ENCODE measurements around the gene LOX. TPM values are rescaled to one million over a fixed set of nuclear protein-coding genes. Genes with fewer than 3 reads are reported as not detected.

The LOX gene
- total RNA-seq, 1 experiment from 2014 or later, result 0.12 TPM

DNA sequence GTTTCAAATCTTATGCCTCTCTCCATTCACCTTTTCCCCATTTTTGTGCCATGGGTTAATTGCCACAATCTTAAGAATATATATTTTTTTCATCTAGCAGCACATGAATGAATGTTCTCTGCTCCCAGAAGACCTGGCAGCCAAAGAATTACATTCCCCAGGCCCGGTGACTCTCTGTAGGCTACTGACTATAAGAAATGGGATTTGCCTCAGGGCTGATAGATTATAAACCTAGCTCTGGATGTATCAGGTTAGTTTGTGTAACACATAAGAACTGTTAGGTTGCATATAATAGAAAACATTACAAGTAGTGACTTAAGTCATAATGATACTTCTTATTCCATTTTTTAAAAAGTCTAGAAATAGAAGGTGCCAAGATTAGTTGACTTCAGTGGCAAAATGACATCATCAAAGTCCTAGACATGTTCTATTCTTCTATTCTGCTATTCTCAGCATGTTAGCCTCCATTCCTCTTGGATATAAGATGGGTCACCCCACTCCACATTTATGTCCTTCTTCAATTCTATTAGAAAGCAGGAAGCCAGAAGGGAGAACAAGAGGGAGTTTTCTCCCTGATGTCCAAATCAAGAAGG is 40.4 kb upstream of the LOX start:
- Histone ChIP-seq H3K27me3 (ENCODE audit: insufficient read depth, low read length) (no peaks in the 10 kb centered on the region), H3K36me3 (ENCODE audit: control insufficient read depth in 1 of 2, insufficient read depth in 2 of 2, low read length in 2 of 2) (no peaks in the 10 kb centered on the region), H2AFZ (ENCODE audit: low read depth, low read length, poor library complexity, severe bottlenecking) (no peak overlapping the region), H3K9me2 (ENCODE audit: insufficient read depth) (no peaks in the 10 kb centered on the region), H3K4me1 (ENCODE audit: control insufficient read depth in 1 of 2, insufficient read depth in 2 of 2, low read length in 2 of 2) (peaks cover 0 to 6% of the 10 kb centered on the region in 2 experiments; a peak in 1 of 4 replicates), H3K9ac (ENCODE audit: low read length) (no peak overlapping the region), H4K20me1 (ENCODE audit: insufficient read depth) (no peaks in the 10 kb centered on the region), H3K4me3 (replicated peaks in 1 of 2; ENCODE audit: low read depth in 1 of 2, low read length in 2 of 2) (no peak overlapping the region), H3K9me3 (ENCODE audit: control insufficient read depth in 1 of 2, insufficient read depth in 1 of 2, low read depth in 1 of 2, low read length in 2 of 2) (no peaks in the 10 kb centered on the region), H3K4me2 (ENCODE audit: low read length) (no peak overlapping the region), H3K27ac (ENCODE audit: low read depth, low read length) (no peak overlapping the region), H3K79me2 (ENCODE audit: insufficient read depth, low read length) (no peaks in the 10 kb centered on the region)
- ATAC-seq (no peak), DNase-seq (ENCODE audit: low read depth, low spot score) (no peak)
- TF ChIP-seq, protein P1, sequence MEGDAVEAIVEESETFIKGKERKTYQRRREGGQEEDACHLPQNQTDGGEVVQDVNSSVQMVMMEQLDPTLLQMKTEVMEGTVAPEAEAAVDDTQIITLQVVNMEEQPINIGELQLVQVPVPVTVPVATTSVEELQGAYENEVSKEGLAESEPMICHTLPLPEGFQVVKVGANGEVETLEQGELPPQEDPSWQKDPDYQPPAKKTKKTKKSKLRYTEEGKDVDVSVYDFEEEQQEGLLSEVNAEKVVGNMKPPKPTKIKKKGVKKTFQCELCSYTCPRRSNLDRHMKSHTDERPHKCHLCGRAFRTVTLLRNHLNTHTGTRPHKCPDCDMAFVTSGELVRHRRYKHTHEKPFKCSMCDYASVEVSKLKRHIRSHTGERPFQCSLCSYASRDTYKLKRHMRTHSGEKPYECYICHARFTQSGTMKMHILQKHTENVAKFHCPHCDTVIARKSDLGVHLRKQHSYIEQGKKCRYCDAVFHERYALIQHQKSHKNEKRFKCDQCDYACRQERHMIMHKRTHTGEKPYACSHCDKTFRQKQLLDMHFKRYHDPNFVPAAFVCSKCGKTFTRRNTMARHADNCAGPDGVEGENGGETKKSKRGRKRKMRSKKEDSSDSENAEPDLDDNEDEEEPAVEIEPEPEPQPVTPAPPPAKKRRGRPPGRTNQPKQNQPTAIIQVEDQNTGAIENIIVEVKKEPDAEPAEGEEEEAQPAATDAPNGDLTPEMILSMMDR (IDR thresholded peaks at IDR 0.05 in 2 of 3, conservative IDR thresholded peaks at IDR 0.05 in 1 of 3; ENCODE audit: borderline replicate concordance in 1 of 3, insufficient read depth in 1 of 3, low read depth in 2 of 3, low read length in 2 of 3), result no peak
- TF ChIP-seq, protein P2, sequence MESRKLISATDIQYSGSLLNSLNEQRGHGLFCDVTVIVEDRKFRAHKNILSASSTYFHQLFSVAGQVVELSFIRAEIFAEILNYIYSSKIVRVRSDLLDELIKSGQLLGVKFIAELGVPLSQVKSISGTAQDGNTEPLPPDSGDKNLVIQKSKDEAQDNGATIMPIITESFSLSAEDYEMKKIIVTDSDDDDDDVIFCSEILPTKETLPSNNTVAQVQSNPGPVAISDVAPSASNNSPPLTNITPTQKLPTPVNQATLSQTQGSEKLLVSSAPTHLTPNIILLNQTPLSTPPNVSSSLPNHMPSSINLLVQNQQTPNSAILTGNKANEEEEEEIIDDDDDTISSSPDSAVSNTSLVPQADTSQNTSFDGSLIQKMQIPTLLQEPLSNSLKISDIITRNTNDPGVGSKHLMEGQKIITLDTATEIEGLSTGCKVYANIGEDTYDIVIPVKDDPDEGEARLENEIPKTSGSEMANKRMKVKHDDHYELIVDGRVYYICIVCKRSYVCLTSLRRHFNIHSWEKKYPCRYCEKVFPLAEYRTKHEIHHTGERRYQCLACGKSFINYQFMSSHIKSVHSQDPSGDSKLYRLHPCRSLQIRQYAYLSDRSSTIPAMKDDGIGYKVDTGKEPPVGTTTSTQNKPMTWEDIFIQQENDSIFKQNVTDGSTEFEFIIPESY (IDR thresholded peaks at IDR 0.05; ENCODE audit: extremely low read depth, insufficient replicate concordance, low read length), result no peak
- no peak for TF ChIP-seq SRF (IDR thresholded peaks at IDR 0.05; ENCODE audit: low read depth)
- POLR2A ChIA-PET, result no interaction called here
- RAD21 ChIA-PET (ENCODE audit: low non-redundant PET in 1 of 2, low total read pairs in 2 of 2, uncharacterized antibody in 2 of 2, unreplicated experiment in 2 of 2), result no interaction called here
- intact Hi-C loops (cut with micrococcal nuclease), result no loop called here
- CTCF ChIA-PET, result interaction anchor here (1.2 kb wide), 1 partner anchor 27 kb away, joined by 3 read pairs; no protein-coding TSS in a partner anchor
- no TSS peak for BruUV-seq (replicated peaks)

DNA sequence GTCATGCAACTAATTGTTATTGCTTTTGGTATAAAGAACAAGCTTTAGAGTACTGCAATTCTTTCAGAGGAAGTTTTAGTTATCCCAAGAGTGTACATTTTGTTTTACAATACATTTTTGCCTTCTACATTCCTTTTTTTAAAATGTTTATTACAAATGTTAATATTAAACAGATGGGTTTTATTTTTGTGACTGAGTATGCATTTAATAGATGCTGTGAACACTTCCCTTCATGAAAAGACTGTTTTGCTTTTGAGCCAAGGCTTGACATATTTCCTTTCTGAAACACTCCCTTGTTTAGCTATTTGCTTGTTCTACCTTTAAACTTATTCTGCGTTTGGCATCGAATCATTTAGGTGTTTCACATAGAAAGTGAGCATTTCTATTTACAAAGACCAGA is 36.4 kb upstream of the LOX start:
- no peaks in the 10 kb centered on the region for H3K9me3 ChIP-seq (ENCODE audit: control insufficient read depth in 1 of 2, insufficient read depth in 1 of 2, low read depth in 1 of 2, low read length in 2 of 2)
- ChIA-PET RAD21 (ENCODE audit: low non-redundant PET in 1 of 2, low total read pairs in 2 of 2, uncharacterized antibody in 2 of 2, unreplicated experiment in 2 of 2) (no interaction called here), CTCF (no interaction called here), POLR2A (no interaction called here)
- ATAC-seq (no peak), DNase-seq (ENCODE audit: low read depth, low spot score) (no peak)
- no peak overlapping the region for H3K9ac ChIP-seq (ENCODE audit: low read length)
- H3K79me2 ChIP-seq (ENCODE audit: insufficient read depth, low read length), result no peaks in the 10 kb centered on the region
- no peak overlapping the region for H3K4me2 ChIP-seq (ENCODE audit: low read length)
- no peaks in the 10 kb centered on the region for H3K9me2 ChIP-seq (ENCODE audit: insufficient read depth)
- no peak overlapping the region for H3K27ac ChIP-seq (ENCODE audit: low read depth, low read length)
- H3K27me3 ChIP-seq (ENCODE audit: insufficient read depth, low read length), result no peaks in the 10 kb centered on the region
- no TSS peak for BruUV-seq (replicated peaks)
- H3K4me3 ChIP-seq (replicated peaks in 1 of 2; ENCODE audit: low read depth in 1 of 2, low read length in 2 of 2), result no peak overlapping the region
- H2AFZ ChIP-seq (ENCODE audit: low read depth, low read length, poor library complexity, severe bottlenecking), result no peak overlapping the region
- H4K20me1 ChIP-seq (ENCODE audit: insufficient read depth), result no peaks in the 10 kb centered on the region
- no peaks in the 10 kb centered on the region for H3K4me1 ChIP-seq (ENCODE audit: control insufficient read depth in 1 of 2, insufficient read depth in 2 of 2, low read length in 2 of 2)
- H3K36me3 ChIP-seq (ENCODE audit: control insufficient read depth in 1 of 2, insufficient read depth in 2 of 2, low read length in 2 of 2), result no peaks in the 10 kb centered on the region
- intact Hi-C loops (cut with micrococcal nuclease), result no loop called here
- TF ChIP-seq, protein P3, sequence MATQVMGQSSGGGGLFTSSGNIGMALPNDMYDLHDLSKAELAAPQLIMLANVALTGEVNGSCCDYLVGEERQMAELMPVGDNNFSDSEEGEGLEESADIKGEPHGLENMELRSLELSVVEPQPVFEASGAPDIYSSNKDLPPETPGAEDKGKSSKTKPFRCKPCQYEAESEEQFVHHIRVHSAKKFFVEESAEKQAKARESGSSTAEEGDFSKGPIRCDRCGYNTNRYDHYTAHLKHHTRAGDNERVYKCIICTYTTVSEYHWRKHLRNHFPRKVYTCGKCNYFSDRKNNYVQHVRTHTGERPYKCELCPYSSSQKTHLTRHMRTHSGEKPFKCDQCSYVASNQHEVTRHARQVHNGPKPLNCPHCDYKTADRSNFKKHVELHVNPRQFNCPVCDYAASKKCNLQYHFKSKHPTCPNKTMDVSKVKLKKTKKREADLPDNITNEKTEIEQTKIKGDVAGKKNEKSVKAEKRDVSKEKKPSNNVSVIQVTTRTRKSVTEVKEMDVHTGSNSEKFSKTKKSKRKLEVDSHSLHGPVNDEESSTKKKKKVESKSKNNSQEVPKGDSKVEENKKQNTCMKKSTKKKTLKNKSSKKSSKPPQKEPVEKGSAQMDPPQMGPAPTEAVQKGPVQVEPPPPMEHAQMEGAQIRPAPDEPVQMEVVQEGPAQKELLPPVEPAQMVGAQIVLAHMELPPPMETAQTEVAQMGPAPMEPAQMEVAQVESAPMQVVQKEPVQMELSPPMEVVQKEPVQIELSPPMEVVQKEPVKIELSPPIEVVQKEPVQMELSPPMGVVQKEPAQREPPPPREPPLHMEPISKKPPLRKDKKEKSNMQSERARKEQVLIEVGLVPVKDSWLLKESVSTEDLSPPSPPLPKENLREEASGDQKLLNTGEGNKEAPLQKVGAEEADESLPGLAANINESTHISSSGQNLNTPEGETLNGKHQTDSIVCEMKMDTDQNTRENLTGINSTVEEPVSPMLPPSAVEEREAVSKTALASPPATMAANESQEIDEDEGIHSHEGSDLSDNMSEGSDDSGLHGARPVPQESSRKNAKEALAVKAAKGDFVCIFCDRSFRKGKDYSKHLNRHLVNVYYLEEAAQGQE (IDR thresholded peaks at IDR 0.05; ENCODE audit: low read depth), result no peak
- TF ChIP-seq ZNF274 (IDR thresholded peaks at IDR 0.05; ENCODE audit: low read depth, low read length), result no peak
- no peak for TF ChIP-seq EZH2 (IDR thresholded peaks at IDR 0.05)
- TF ChIP-seq, protein P2 (IDR thresholded peaks at IDR 0.05; ENCODE audit: extremely low read depth, insufficient replicate concordance, low read length), result no peak
- no peak for TF ChIP-seq RAD21 (IDR thresholded peaks at IDR 0.05; ENCODE audit: low read depth)
